OCI-M1 (cell line): ENCODE data around the gene SPRR1A.
"Not testable (repeated sequence)": the region's sequence is repeated elsewhere in the genome, so short reads cannot be mapped to it uniquely, and the experiment has no call there.

Experiments
- DNase-seq: peaks from one replicate; lab custom pipeline; 2025; lab: John Stamatoyannopoulos, UW

Gene SPRR1A

DNA sequence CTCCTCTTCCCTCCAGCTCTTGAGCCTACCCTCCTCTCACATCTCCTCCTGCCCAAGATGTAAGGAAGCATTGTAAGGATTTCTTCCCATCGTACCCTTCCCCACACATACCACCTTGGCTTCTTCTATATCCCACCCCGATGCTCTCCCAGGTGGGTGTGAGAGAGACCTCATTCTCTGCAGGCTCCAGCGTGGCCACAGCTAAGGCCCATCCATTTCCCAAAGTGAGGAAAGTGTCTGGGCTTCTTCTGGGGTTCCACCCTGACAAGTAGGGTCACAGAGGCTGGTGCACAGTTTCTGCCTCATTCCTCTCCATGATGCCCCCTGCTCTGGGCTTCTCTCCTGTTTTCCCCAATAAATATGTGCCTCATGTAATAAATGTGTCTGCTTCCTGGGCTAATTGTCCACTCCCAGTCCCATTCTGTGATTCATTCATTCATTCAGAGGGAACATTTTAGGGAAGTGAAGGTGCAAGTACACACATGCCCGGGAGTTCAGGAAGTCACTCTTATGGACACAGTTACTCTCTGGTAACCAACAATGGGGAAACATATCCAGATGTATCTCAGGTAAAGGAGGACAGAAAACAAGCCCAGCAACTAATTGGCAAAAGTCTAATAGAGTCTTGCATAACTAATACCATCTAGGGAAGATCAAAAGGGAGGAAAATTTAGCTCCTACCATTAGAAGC lies 11.5 kb upstream of the SPRR1A start:
- no peak for DNase-seq

DNA sequence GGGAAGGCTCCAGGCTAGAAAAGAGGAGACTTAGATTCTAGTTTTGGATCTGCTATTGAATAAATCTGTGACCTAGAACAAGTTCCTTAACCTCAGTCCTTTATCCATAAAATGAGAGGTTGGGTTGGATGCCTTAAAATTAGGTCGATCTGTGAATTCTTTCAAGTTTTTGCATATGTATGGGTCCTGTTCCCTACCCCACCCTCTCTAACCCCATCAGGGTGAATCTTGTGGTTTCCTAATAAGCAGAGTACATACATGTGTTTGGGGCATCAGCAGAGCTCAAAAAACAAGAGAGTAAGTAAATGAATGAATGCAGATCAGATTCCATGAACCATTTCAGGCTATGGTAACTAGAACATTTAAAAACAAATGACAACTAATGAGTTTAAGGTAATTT lies 7.2 kb upstream of the SPRR1A start:
- DNase-seq = no peak

DNA sequence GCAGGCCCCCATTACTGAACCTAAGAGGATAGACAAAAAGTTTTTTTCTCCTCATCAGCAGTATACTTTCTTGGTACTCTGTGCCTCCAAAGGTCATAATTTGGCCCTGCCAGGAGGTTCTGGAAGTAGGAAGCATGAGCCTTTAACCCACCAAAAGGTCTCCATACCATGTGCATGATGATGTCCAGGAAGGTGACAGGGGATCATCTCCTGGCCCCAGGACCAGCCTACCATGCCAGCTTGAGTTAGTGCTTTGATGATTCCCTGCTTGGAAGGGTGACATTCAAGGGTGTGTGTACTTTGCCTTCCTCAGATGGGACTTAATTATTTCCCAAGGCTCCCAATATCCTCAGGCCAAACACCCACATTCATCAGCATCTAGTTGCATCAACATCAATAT lies 6.3 kb upstream of the SPRR1A start:
- no peak for DNase-seq

DNA sequence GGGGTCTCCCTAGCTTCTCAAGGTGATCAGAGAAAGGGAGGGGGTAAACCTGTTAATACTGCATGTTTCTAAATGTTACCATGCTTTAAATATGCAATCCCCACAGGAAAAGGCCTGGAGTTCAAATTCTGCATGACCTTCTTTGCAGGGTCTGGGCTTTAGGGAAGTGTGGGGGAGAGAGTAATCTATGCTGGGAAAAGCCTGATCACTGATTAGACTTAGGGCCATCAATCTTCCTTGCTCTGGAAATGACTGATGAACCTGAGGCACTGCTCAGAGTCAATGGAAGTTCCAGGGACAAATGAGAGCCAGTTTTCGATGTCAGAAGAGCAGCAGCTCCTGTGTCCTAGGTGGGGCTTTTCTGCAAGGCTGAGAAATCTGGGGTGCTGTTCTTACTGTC lies 3.2 kb upstream of the SPRR1A start:
- DNase-seq = no peak

DNA sequence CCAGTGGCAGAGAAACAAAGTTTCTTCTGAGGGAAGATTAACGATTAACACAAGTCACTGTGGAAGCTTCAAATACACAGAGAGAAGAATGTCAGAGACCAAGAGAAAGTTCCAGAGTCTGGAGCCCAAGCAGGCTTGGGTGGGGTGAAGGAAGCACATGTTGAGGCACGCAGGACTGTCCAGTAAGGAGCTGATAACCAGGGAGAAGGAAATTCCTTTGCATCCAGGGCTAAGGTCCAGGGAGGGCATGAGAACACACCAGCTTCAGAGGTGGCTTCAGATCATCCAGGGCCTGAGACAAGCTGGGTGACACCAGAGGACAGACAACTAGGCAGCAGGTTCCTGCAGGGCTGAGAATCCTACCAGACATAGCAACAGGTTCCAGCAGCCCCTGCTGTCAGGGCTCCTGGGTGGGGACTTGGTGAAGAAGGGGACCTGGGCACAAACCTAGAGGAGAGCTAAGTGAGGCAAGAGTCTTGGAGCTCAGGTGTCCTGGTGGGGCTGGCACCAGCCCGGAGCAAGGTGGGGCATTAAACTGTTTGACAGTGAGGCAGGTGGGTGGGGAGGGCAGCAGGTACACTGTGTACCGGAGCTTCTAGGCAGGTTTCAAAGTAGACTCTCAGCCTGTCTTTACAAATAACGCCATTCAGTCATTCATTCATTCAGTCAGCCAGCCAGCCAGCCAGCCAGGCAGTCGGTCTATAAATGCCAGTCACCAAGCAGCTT lies 2.6 kb upstream of the SPRR1A start:
- DNase-seq = no peak

DNA sequence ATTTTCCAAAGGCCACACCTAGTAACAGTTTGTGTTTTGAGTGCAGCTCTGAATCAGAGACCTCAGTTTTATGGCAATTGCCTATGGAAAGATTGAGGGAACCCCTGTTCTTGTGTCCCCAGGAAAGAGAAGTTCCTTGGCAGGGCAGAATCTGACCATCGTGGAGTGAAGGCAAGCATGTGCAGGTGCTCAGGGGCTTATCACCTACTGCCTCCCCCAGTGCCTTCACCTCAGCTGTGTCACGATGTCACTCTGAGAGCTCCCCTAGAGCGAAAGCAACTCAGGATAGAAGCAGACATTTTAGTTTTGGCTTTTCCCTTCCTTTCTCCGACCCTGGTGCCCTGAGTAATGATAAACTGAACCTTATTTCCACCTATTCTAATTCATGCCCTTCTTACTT lies 1.8 kb upstream of the SPRR1A start:
- DNase-seq = no peak

DNA sequence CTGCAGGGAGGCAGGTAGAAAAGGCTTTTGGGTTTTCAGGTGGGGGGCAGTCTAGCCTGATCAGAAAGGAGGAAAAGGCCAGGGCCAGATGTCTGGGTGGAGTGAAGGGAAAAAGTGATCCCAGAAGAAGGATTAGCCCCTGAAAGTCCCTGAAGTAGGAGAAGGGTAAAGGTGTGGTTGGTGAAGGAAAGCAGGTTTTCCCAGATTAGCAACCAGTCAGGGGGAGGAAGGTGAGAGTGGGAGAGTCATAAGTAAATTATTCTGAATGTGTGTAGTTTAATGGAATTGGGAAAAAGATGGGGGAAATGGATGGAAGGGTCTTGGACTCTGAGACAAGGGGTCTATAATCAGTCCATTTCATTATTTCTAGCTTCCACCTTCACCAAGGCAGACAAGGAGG lies 647 bp upstream of the SPRR1A start:
- no peak for DNase-seq

DNA sequence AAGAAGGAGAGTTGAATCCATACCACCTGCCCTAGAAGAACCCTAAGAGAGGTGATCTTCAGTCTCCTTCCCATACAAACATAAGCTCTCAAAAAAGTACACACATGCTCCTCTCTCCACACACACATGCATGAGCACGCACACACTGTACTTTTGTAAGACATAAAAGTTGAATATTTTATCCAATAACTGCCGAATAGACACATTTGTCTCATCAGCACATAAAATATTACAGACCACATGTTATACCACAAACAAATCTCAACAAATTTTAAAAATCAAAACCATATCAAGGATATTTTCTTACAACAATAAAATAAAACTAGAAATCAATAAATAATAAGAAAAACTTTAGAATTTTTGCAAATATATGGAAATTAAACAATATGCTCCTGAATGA lies 2.7 kb downstream of the SPRR1A start:
- no peak for DNase-seq

DNA sequence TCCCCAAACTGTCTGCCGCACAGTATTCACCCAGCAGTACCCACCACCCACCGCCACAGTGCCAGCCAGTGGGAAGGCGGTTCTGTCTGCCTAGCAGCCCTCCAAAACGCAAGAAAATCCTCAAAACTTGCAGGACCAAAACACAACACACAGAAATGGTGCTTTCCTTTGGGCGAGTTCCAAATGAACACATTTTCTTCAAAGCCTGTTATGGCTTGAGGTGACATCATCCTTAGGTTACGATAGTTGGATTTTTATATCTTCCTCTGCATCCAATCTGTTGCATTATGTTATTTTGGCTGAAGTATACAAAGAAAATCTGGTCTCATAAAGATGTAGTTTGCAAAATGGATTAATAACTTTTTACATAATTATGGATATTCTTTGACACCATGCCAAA lies 9.3 kb downstream of the SPRR1A start:
- DNase-seq = no peak

DNA sequence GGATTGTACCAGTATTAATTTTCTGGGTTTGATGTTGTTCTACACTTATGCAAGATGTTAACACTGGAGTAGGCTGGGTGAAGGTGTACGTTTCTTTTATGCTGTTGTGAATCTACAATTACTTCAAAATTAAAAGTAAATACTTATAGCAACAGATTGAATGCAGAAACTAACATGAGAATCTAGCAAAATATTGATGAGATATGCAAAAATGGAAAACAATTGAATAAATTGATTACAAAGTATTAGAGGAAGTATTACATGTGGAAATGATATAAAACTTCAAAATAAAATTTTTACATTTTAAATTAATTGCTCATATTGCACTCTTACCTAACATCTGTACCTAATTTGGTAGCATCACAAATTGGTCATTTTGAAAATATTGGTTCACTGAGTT lies 12.0 kb downstream of the SPRR1A start:
- DNase-seq = no peak

DNA sequence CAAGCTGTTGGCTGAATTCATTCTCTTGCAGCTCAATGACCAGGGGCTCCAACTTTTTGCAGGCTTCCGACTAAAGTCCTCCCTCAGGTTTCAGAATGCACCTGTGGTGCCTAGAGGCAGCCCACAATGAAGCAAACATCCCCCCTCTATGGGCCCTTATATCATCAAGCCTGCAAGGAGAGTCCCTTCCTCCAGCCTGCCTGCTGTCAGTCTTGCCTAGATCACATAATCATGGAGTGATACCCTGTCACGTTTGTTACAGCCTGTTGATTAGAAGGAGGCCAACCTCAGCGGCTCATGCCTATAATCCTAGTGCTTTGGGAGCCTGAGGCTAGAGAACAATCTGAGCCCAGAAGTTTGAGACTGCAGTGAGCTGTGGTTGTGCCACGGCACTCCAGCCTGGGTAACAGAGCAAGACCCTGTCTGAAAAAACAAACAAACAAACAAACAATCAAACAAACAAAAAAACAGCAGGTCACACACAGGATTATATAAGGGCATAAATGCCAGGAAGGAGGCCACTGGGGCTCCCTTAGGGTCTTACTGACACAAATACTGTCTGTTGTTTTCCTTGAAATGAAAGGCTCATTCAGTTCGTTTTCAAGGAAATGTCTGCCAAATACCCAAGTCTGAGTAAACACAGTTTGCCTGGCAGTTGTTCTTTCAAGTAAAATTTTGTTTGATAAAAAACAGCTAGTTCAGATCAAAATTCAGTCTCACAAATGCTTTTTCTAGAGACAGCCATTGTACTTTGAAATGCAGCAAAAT lies 12.9 kb downstream of the SPRR1A start:
- DNase-seq = no peak

DNA sequence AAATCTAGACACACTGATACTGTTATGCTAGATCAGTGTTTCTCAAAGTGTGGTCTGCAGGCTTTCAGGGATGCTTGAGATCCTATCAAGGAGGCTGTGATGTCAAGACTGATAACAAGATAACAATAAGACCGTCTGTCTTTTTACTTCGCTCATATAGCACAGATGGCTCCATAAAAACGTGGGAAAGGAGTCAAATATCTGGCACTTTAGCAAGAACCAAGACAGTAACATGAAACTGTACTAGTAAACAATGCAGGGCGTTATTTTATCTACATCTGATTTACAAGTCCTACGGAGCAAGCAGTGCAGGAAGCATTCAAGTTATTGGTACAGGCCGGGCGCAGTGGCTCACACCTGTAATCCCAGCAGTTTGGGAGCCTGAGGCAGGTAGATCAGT lies 14.0 kb downstream of the SPRR1A start:
- DNase-seq = no peak

DNA sequence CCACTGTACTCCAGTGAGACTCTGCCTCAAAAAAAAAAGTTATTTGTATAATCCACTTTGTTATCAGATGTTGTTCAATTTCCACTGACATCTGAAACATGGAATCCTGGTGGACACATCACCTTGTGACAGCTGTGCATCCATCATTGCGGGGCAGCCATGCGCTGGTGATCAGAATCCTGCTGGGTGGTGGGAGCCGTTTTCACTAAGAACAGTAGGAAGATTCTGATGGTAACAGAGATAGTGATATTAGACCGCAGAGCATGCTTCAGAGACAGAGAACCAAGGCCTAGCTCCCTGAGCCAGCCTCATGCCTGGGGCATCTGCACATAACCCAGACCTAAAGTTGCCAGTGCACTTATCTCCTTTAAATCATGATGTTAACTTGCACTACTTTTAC lies 14.6 kb downstream of the SPRR1A start:
- DNase-seq = no peak

DNA sequence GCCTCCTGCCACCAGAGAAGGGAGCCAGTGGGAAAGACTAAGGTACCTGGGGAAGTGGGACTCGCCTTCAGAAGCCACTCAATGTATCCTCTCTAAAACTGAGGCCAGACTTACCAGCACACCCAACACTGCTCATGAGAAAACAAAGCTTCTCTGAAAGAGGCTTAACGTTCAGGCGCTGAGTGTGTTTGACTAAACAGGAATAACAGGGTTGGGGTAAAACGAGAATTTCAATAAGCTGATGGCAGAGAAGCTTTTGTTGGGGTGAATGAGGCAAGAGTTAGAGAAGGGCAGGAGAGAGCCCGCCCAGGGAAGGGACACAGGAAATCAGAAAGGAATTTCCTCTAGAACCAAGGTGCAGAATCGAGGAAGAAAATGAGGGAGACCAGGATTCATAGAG lies 15.9 kb downstream of the SPRR1A start:
- DNase-seq = no peak

DNA sequence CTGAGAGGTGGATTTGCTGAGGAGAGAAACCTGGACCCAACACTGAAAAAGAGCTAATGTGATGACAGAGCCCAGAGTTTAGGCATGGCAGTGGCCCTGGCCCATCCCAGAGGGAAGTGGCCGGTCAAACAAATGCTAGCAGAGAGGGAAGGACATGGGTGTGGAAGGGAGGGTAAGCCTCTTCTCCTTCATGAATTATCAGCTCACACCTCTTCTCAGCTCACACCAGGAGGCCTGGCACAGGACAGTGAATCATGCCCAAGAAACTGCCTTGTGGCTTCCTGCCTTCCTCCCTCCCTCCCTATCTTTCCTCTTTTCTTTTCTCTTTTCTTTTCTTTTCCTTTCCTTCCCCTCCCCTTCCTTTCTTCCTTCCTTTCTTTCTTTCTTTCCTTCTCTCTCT lies 16.4 kb downstream of the SPRR1A start:
- no peak for DNase-seq

DNA sequence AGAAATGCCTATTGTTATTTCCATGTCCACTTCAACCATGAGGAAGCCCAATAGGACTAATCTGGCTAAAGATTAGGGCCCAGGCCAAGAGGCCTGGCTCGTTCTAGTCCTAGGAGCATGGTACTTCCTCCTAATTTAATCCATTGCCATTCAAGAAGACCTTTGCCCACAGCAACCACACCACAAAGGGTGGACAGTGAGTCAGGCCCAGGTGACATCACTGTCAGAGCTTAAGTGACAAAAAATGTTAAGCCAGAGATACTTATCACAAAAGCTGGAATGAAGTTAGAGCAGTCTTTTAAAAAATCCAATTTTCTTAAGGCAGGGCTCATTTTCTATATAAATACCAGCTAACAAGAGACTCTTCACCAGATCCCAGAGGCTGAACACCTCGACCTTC lies 17.5 kb downstream of the SPRR1A start, which contains the start of gene SPRR3:
SPRR3 (plus strand) TSS at position 368 of the 400 bp plus-strand sequence. CDS start 1,272 bp downstream, outside the sequence.
- DNase-seq = peak; percentile 71

DNA sequence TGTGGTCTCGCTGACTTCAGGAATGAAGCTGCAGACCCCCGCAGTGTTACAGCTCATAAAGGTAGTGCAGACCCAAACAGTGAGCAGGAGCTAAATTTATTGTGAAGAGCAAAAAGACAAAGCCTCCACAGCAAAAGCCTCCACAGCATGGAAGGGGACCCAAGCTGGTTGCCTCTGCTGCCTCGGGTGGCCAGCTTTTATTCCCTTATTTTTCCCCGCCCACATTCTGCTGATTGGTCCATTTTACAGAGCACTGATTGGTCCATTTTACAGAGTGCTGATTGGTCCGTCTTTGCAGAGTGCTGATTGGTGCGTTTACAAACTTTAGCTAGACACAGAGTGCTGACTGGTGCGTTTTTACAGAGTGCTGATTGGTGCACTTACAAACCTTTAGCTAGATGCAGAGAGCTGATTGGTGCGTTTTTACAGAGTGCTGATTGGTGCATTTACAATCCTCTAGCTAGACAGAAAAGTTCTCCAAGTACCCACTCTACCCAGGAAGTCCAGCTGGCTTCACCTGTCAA lies 27.4 kb downstream of the SPRR1A start:
- DNase-seq = not testable (repeated sequence)

DNA sequence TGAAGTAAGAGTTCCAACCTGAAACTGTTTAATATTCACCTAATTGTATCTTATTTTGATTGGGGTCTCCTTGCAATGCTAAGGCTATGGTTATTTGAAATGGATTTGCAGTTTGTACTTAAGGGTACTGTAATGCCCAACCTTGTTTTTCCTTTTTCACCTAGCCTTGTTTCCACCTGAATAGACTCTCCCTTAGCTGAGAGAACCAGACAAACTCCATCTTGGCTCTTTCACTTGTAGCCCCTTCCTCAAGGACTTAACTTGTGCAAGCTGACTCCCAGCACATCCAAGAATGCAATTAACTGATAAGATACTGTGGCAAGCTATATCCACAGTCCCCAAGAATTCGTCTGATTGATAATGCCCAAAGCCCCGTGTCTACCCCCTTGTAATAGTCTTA lies 37.9 kb downstream of the SPRR1A start:
- DNase-seq = not testable (repeated sequence)

DNA sequence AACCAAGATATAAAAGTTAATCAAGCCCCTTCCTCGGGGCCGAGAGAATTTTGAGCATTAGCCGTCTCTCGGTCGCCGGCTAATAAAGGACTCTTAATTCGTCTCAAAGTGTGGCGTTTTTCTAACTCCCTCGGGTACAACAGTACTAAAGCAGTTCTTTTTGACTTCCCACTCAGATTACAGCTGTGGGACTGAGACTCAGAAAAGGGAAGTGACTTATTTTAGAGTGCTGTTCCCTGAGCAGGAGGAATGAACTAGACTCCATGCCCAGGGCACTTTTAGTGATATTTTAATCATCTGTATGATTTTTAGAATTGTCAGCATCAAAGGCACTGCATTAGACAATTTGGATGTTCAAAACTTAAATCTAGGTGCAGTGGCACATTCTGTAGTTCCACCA lies 38.5 kb downstream of the SPRR1A start:
- DNase-seq = peak; percentile 71

DNA sequence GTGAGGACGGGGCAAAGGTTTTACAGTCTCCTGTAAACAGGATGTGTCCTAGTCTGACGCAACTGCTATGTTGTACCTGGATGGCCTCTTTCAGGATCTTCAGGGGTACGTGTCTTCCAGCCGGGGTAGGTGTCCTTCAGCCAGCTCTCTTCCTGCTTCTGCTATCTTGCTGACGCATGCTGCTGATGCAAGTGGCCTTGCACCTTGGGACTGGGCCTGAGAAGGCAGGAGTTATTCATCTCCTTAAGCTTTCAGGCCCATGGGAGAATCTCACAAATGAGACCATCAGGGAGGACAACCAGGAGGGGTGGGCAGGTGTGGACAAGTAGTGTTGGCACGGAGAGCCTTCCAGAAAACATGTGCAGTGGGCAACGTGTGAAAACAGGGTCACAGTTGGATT lies 39.2 kb downstream of the SPRR1A start:
- DNase-seq = no peak

DNA sequence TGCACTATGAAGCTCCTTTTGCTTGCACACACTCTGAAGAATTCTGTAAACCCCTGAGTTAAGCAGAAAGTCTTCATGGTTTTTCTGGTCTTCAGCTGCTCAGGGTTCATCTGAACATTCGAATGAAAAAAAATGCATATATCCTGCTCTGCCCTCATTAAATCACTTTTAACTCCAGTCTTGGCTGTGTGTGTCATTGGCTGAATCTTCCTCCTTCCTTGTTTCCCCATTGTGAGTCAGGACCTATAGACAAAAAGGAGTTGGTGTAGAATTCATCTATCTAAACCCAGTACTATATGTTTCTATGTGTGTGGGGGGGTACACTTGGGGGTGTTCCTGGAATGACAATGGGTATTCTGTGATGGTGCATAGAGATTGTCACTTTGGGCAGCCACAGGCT lies 40.5 kb downstream of the SPRR1A start:
- DNase-seq = no peak

DNA sequence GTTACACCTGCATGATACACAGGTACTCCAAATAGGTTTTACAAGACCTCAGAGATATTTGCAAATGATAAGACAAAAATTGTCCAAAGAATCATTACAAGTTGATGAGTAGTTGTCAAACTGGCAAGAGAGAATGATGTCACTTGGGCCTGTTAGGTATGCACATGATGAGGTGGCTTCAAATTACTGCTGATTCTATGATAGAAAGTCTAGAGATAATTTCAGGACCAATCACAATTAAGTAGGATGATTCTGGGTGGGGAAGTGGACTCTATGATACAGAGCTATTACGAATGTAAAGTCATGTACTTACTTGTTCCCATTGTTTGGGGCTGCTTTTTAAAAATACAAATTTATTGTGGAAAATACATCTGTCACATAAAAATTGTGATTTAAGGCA lies 41.9 kb downstream of the SPRR1A start:
- no peak for DNase-seq

DNA sequence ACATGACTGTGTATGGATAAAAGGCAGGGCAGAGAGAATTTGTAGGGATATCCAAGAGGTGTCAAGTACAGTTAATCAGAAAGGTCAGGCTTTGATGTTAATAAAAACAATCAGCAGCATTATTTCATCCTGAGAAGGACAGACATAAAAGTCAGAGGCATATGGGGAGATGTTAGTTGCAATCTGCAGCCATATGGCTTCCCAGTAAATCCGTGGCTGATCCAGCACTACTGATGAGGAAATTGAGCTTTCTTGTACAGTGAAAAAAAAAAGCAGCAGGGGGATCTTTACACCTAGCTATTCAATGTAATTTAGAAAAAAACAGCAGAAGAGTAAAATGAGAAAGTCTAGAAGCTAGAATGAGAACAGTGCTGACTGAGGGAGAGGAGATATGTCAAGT lies 44.9 kb downstream of the SPRR1A start:
- DNase-seq = no peak
